HG03025 (cell line): Measurements from ENCODE around the gene ACER3.
"Not testable (repeated sequence)": the region's sequence is repeated elsewhere in the genome, so short reads cannot be mapped to it uniquely, and the experiment has no call there.

Experiments used
- ATAC-seq: cut with Tn5 transposase; IDR thresholded peaks from one replicate; pipeline ENCODE4 v1.9.1; 2021; ENCODE audit warnings: mild to moderate bottlenecking, moderate library complexity; ENCODE audit not compliant: unreplicated experiment, low FRiP score

ACER3 gene

GRCh38 chr11:76835928-76836612 lies 24.6 kb upstream of the ACER3 start:
- ATAC-seq: no peak

GRCh38 chr11:76836613-76837291 lies 24.0 kb upstream of the ACER3 start:
- ATAC-seq: no peak

GRCh38 chr11:76837696-76838677 lies 22.7 kb upstream of the ACER3 start:
- ATAC-seq: no peak

- ATAC-seq: no peak
Measured at GRCh38 chr11:76838678-76839068, 22.0 kb upstream of the ACER3 start.

GRCh38 chr11:76839311-76839710 lies 21.4 kb upstream of the ACER3 start:
- ATAC-seq: no peak

GRCh38 chr11:76841923-76842452 lies 18.7 kb upstream of the ACER3 start:
- ATAC-seq: no peak

GRCh38 chr11:76843907-76844306 lies 16.8 kb upstream of the ACER3 start:
- ATAC-seq: no peak

GRCh38 chr11:76844511-76844910 lies 16.2 kb upstream of the ACER3 start:
- ATAC-seq: no peak

GRCh38 chr11:76845069-76845468 lies 15.6 kb upstream of the ACER3 start:
- no peak for ATAC-seq

GRCh38 chr11:76846441-76846840 lies 14.3 kb upstream of the ACER3 start:
- no peak for ATAC-seq

- no peak for ATAC-seq
Measured at GRCh38 chr11:76849376-76849775, 11.3 kb upstream of the ACER3 start.

- no peak for ATAC-seq
Measured at GRCh38 chr11:76850130-76850529, 10.6 kb upstream of the ACER3 start.

- ATAC-seq: no peak
Measured at GRCh38 chr11:76850815-76851214, 9.9 kb upstream of the ACER3 start.

- no peak for ATAC-seq
Measured at GRCh38 chr11:76854709-76855108, 6.0 kb upstream of the ACER3 start.

- not testable (repeated sequence) for ATAC-seq
Measured at GRCh38 chr11:76855670-76856069, 5.0 kb upstream of the ACER3 start.

- ATAC-seq: no peak
Measured at GRCh38 chr11:76856106-76856505, 4.6 kb upstream of the ACER3 start.

GRCh38 chr11:76856571-76856970 lies 4.1 kb upstream of the ACER3 start:
- ATAC-seq: no peak

- no peak for ATAC-seq
Measured at GRCh38 chr11:76857781-76858410, 2.8 kb upstream of the ACER3 start.

GRCh38 chr11:76859708-76860227 lies 950 bp upstream of the ACER3 start:
- ATAC-seq: no peak

GRCh38 chr11:76861490-76861953 lies 804 bp downstream of the ACER3 start:
- no peak for ATAC-seq
